Renal cortex interstitium (tissue), 11 donors: ENCODE data around the gene TSPO. TPM values are rescaled to one million over a fixed set of nuclear protein-coding genes. Genes with fewer than 3 reads are reported as not detected.

ENCODE experiments used
- DNase-seq, 11 donors: peaks; one replicate each; pipeline ENCODE4 v3.0.0-alpha.2; 2013; ENCODE audit warnings: low read depth in 9 of 11, low spot score in 4 of 11; ENCODE audit errors: extremely low read depth in 1 of 11
- polyA plus RNA-seq, 3 donors: library from polyadenylated mRNA; unstranded; fragments of 120-200 nt; gene quantifications; one replicate each; pipeline ENCODE4 v1.2.1, GENCODE V29; 2013; ENCODE audit not compliant: insufficient read length in 3 of 3

Gene TSPO
- polyA plus RNA-seq, 3 donors = 12.2 to 29.4 (median 23.1) TPM

DNA sequence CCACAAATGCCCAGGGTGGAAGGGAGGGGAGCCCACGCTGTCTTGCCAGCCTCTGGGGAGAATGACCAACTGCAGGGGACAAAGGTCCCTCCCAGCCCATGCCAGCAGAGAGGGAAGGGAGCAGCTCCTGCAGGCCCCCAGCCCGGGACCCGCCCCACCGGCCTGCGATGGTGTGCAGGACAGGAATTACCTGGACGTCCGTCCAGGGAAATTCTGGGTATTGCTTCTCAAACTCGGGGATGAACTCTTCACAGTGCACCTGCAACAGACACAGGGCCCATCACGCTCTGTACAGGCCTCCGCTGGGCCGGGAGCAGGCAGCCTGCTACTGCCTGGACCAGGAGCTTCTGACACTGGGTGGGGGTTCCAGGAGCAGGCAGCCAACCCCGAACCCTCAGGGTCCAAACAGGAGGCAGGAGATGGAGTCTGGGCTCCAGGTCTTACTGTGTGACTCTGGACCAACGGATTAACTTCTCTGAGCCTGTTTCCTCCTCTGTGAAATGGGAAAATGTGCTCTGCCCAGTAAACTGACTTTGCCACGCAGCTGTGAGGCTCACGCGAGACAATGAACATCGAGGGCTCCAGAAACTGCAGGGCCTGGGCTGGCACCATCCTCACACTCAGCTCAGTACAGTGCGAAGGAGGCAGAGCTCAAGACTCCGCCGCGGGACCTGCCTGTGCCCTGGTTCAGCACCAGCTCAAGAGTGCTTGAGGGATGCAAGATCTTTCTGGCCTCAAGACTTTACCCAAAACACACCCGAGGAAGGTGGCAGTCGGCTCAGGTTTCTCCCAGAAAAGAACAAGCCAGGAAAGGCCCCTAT, 18.2 kb downstream of the TSPO start:
- DNase-seq = no peak

DNA sequence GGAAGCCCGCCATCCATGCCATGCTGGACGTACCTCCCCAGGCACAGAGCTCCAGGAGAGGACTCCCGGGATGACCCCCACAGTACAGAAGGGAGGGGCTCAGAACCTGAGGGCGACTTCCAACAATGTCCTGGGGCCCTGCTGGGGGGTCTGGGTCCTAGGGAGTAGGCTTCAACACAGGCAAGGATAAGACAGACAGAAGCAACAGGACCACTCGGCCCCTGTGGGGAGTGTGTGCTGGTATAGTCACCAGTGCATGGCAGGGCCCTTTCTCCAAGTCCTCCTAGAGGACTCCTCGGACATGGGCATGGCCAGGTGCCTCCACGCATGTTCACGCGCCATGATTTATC, 18.7 kb downstream of the TSPO start:
- DNase-seq = no peak

DNA sequence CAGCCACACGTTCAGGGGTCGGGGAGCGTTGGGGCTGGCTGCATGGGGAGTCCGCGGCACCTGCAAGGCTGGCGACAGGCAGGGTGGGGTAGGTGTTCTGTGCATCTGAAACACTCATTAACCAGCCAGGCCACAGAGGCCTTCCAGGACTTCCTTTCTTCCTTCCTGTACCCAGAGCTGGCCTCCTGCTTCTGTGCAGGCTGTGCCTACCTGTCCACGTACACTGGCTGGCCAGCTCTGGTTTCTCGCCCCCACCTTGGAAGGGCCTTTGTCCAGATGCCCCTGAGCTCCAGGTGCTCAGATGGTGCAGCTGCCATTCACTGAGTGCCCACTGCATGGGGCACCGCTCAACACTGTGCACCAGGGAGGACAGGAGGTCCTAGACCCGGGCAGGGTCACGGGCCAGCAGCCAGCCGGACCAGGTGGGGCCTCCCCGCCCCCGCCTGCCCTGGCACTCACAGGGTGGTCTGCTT, 19.7 kb downstream of the TSPO start:
- DNase-seq = no peak

DNA sequence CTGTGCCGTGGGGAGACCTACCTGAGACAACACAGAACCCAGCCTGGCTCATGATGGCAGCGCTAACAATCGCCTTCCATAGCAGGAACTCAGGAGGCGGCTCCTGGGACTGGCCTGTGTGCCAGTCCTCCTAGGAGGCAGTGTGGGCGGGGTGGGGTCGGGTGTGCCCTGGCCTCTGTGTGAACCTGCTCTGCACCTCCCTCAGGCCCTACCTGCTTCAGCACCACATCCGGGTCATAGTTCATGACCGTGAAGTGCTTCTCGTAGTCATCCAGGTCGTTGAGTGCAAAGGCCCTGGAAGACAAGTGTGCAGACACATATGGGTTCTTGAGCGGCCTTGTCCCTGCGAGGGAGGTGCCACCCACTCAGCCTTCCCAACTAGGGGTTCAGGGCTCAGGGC, 20.2 kb downstream of the TSPO start:
- no peak for DNase-seq

DNA sequence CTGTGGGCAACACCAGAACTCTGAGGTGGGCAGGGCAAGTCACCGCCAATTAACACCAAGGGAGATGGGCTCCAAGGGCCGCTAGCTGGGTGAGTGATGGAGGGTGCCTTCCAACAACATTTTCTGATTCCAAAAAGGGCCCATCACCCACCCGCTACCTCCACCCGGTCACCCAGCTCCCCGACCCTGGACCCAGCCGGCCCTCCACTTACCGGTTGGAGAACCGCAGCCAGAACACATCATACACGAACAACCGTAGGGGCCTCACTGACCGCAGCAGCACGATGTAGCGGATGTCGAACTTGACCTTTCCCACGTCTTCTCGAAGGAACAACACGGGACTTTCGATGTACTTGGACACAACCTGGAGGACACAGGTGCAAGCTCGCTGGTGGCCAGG, 20.8 kb downstream of the TSPO start:
- no peak for DNase-seq

DNA sequence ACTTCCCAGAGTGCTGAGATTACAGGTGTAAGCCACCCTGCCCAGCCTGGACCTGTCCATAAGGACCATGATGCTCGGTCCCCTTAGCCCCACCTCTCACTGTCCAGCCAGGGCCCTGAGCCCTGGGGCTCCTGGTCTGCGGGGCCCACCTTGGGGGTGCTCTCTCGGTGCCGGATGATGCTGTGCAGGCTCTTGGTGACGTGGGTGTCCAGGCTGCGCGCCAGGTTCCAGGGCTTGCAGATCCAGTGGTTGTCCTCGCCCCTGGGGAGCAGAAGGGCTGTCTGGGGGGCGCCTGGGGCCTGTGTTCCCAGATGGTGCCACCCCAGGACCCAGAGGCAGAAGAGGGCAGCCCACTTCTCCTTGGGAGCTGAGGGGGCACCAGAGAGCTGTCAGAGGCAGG, 22.2 kb downstream of the TSPO start:
- DNase-seq = no peak

DNA sequence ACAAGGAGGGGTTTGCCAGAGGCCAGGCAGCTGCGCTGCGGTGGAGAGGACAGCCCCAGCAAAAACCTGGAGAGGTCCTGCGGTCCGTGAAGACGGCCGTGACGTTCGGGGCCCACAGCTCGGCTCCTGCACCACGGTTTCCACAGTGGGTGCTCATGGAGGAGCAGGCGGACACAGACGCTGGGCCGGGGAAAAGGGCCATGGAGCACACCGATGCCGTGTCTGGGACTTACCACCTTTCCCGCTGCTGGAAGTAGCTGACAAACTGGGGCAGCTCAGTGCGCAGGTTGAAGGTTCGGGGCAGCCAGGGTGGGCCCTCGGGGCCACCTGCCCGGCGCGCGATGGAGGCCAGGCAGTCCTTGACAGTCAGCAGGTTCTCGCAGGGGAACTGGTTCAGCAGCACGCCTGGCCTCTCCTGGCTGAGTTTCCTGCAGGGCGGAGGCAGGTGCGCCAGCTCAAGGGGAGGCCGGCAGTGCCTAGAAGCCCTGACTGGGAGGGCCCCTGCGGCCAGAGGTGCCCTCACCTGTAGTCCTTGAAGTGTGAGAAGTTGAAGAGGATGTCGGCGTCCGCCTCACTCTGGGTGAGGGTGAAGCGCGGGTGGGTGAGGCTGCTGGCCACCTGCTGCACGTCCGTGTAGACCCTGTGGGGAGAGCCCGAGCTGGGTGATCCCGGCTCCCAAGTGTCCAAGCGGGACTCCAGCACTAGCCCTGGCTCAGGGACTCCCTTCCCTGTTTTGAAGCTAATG, 22.8 kb downstream of the TSPO start:
- no peak for DNase-seq

DNA sequence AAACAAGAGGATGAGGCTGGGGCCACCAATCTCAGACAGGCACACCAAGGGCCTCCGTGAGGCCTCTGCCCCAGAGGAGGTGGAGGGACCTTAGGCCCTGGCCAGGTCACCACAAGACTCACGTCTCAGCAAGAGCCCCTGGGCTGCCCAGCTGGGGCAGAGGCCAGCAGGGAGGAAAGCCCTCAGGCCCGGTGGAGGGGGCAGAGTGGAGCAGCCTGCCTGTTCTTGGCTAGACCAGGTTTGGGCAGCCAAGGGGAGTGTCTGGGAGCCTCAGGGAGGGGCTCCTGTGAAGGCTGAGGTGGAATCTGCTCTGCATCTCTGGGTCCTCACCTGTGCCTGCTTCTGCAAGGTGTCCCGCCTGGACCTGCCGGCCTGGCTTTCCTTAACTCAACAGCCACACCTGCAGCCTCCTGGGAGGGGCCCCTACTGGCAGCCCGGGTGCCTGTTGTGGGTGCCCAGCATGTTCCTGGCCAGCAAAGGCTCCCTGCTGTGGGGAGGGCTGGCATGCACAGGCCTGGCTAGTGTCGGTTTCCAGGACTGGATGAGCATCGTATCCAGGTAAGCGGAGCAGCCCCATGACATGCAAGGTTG, 23.7 kb downstream of the TSPO start:
- no peak for DNase-seq

DNA sequence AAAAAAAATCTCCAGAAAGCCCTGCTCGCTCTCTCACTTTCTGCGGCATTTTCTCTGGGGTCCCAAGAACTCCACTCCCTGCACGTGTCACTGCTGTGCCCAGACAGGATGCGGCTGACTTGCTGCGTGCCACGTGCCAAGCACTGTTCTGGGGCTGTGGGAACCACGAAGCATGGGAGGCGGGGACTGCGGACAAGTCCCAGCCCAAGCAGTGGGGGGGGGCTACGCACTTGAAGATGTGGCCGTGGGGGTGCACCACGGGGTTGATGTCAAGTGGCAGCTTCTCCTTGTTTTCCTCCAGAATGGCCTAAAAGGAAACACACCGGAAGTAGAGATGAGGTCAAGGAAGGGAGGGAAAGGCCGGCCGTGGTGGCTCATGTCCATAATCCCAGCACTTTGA, 24.7 kb downstream of the TSPO start:
- DNase-seq = no peak

DNA sequence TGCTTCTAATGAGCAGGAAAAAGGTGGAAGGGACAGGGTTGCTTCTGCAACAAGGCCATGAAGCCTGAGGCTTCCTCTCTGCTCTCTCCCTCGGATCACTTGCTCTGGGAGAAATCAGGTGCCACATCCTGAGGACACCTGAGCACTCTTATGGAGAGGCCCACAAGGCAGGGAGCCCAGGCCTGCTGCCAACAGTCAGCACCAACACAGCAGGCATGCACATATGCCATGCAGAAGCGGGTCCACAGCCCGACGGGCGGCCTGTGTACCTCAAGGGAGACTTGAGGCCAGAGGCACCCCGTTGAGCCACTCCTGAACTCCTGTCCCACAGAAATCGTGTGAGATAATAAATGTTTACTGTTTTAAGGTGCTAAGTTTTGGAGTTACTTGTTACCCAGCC, 26.1 kb downstream of the TSPO start:
- no peak for DNase-seq

DNA sequence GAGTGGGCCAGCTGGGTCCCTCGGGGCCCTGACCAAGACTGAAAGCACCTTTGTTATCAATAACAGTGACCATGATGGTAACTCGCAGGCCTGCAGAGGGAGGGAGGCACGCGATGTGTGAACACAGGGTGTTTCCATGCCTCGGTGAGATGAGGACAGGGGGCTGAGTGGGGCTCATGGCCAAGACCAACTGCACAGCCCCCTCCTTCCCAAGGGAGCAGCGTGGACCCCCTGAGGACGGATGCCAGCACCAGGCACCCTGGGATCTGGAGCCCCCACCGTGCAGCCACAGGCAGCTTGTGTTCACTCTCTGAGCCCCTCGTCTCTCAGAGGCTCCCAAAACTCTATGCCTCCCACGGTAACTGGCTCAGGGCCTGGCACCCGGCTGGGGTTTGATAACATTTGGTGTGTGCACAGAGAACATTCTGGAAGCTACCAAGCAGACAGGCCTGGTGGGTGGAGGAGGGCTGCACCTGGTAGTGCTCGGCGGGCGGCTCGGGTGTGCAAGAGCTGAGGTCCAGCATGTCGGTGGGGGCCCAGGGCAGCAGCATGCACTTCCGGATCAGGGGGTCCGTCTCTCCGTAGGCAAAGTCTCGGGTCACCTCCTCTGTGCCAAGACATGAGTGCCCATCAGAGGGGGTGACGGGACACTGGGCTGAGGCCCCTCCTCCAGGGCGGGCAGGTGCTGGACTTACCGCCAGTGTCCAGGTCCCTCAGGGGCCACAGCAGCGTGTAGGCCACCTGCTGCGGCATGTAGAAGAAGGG, 28.0 kb downstream of the TSPO start:
- no peak for DNase-seq

DNA sequence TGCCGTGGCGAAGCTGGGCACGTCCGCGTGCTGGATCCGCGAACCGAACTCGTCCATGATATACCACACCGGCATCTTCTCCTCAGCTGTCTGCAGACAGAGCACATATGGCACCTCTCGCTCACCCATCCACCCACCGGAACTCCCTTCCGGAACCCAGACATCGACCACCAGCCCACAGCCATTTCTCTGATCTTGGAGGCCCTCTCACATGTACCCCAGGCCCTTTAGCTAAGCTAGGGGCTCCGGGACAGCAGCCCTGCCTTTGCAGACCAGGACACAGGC, 28.5 kb downstream of the TSPO start:
- DNase-seq = no peak

DNA sequence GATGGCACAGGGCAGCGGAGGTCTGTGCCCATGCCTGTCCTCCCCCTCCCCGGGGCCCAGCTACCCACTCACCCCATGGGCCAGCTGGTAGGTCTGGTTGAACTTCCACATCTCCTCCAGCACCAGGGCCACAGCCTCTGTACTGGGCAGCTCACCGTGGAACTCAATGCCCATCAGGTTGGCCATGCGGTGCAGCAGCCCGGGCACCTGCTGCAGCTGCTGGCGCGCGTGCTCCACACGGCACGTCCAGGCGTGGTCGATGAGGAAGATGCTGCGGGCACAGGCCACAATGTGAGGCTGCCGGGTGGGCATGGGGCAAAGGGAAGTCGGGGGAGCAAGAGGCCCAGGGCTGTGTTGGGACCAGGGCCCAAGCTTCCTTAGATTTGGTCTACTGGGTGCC, 29.3 kb downstream of the TSPO start:
- no peak for DNase-seq

DNA sequence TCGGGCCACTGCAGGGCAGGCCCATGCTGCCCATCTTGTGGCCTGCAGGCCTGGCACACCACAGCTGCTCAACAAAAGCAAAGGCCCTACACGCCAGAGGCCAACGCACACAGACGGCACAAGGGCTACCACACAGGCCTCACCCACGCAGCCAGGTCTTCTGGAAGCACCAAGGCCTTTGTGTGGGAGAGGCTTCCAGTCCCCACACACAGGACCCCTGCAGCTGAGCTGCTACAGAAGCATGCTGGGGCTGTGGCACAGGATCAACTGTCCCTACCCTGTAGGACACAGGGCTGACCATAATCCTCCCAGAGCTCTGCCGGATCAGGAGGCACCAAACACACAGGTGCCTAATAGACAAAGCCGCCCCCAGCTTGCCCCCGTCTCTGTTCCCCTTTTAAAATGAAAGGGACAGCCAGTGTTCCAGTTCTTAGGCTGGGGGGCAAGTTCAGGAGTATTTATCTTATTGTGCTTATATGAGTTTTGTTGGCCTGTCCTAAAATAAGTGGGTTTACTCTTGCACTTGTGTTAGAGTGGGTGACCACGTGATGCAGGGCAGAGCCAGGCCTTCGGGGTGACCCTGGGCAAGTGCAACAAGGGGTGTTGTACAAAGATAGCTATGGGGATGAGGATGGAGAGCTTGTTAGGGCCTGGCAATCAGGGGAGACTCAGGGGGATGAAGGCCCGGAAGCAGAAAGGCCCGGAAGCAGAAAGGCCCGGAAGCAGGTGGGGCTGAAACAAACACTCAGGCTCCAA, 30.1 kb downstream of the TSPO start:
- no peak for DNase-seq

DNA sequence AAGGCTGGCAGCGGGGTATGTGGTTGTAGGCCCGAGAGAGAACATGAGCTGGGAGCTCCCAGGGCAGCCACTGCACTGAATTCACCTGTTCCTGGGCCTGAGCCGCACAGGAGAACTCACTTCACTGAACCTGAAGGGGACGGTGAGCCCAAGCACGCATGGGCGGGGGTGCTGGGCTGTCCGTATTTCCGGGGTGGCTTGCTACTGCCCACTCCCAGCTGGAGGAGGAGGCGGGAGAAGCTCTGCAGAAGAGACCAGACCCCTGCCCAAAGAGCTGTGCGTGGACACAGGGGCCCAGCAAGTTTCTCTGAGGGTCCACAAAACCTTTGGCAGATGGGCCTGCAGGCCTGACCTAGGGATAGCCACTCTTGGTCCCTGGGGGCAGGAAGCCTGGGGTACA, 30.8 kb downstream of the TSPO start:
- no peak for DNase-seq

DNA sequence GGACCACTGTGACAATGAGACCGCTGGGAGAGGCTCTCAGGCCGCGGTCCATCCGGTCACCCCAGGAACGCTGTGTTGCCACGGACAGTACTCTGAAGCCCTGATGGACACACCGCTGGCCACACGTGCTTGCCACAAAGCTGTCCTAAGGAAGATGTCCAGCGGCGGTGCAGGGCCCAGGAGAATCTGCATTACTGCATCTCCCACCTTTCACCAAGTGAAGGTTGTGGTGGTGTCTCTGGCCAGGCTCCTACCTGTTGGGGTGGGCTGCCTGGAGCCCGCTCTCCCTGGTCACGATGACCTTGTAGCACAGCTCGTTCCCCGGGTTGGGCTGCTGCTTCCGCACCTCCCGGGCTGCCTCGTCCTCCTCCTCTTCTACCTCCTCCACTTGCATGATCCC, 31.4 kb downstream of the TSPO start:
- no peak for DNase-seq

DNA sequence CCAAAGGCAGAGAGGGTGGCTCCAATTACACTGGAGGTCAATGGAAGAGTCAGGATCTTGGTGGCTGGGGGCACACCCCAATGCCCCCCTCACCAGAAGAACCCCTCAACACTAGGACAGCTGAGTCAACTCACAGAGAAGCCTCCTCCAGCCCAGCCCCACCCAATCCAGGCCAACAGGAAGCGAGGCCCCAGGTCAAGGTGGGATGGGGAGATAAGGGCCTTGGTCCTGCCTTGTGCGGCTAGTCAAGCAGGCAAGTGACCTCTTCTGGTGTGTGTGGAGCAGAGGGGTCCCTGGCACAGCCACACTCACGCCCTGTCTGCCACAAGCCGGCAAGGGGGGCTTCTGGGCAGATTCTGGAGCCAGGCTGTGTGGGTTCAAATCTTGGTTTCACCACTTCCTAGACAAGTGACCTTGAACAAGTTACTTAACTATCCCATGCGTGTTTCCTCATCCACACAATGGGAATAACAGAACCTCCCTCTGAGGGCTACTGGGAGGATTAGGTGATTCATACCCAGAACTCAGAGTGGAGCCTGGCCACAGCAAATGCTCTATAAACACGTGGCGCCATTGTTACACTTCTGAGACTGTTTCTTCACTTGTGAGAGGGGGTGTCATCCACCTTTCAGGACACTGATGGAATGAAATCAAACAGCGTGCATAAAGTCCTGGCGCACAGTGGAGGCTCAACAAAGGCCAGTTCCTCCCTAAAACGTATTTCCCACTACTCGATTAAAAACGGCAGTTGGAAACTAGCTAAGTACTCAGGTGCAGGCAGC, 32.3 kb downstream of the TSPO start:
- no peak for DNase-seq

DNA sequence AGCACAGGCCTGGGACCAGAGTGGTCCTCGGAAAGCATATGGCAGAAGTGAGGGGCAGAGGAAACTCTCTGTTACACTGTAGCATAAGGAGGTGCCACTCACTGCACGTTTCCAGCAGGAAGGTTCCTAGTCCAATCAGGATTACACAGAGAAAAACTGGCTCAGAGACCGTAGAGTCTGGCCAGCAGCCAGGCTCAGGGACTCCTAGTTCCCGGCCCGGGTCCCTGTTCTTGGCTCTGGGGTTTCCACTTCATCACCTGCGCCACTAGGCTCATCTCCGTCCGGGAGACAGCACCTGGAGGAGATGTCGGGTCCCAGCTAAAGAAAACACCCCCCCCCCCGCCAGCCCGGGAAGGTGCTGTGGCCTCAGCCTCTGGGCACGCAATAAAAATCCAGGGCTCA, 34.5 kb downstream of the TSPO start:
- peak in 1 of 11 donors; percentile 28 for DNase-seq
